Stimulated activated CD8-positive, alpha-beta memory T cell treated with anti-CD3 and anti-CD28 coated beads, Interleukin-15, amount 100 ng/mL, for 24 hours (primary cell): ENCODE results near the gene TIMP4.

ENCODE experiments used
- DNase-seq: peaks from one replicate; pipeline ENCODE4 v3.0.0-alpha.2; 2020; ENCODE audit warnings: low read depth

Gene TIMP4

DNA sequence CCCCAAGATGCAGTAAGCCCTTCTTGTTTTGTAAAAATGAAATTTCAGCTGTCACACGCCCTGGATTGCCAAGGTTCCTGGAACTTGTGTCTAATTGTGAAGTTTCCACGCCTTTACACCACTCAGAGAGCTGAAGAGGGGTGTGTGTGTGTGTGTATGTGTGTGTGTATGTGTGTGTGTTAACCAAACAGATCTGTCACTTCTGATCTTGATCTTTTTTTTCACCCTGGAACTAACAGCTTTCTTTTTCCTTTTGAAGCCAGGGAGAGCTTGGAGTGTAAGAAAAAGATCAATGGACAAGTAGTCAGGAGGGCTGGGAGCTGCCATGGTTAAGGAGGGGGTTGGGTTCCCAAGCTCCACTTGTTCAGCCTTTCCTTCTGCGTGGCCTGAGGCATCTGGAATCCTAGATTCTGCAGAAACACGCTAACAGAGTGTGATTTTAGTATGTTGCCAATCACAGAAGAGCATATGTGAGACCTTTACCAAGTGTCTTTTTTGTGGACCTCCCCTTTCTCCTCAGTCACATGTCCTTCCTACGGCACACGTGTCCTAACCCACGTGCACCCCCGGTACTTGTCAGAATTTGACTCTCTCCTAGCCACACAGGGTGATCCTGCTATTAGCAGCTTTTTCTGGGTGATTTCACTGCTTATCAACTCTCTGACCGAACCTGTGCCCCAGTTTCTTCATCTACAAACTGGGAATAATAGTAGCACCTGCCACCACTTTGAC lies 11.5 kb downstream of the TIMP4 start:
- DNase-seq: no peak

- no peak for DNase-seq
Observed at GRCh38 chr3:12143949-12144504, 14.7 kb downstream of the TIMP4 start.

DNA sequence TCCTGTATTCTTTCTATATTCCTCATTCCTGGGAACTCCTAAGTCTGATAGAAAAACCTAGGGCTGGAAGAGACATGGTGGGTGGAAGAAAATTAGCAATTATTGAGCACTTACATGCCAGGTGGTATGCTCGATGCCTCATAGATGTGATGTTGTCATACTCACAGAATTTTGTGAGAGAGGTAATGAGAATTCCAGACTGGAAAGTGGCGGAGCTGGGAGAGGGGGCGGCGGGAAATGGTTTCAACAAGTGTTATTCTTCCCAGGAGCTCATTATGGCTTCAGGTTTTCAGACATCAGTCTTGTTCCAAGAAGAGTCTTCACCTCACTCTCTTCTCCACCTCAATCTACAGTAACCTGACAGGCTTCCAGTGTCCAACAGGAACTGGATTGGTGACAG lies 16.2 kb downstream of the TIMP4 start:
- DNase-seq: no peak

DNA sequence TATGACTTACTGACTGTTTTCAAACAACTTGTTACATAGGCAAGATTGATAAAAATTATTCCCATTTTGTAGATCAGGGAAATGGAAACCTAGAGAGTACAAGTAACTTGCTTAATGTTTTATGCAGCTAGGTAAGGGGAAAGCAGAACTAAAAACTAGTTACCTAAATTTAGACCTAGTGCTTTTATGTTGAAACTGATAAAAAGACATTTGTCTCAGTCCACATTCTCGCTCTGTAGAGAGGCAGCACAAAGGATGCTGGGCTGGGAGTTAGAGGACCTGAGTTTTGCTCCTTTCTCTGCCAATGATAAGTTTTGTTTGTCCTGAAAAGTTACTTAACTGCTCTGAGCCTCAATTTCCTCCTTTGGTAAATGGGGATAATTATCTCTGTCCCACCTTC lies 17.4 kb downstream of the TIMP4 start:
- no peak for DNase-seq

DNA sequence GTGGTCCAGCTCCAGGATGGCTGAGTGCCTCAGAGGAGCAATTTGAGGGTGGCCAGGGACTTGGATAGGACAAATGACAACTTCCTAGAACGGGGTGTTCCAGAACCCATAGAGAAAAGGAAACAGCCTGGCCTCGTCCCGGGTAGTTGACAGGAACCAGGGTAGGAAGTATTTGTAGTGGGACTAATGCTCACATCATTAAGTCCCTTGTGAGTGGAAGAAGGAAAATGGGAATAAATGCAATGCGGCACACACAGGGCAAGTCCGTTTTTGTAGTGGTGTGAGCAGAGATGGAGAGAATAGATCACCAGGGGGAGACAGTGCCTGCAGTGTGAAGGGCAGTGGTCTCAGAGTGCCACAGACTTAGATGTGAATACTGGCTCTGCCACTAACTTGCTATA lies 19.6 kb downstream of the TIMP4 start:
- no peak for DNase-seq

DNA sequence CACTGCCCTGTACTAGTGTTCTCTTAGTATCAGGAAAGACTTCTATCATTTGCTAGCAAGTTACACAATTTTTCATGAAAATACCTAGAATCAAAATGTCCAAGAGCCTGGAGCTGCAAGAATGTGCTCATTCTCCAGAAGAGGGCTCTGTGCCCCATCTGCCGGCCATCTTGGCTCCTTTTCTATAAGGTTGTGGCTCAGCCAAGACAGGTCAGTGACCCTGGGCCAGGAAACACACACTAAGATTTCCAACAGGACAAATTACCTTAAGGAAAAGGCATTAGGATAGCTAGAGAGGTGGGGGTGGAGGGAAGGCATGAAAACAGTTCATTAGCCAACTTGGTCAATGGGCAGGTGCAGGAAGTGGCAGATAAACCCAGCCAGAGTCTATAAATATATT lies 20.7 kb downstream of the TIMP4 start:
- DNase-seq: no peak

- DNase-seq: no peak
Observed at GRCh38 chr3:12136371-12136770, 22.3 kb downstream of the TIMP4 start.

DNA sequence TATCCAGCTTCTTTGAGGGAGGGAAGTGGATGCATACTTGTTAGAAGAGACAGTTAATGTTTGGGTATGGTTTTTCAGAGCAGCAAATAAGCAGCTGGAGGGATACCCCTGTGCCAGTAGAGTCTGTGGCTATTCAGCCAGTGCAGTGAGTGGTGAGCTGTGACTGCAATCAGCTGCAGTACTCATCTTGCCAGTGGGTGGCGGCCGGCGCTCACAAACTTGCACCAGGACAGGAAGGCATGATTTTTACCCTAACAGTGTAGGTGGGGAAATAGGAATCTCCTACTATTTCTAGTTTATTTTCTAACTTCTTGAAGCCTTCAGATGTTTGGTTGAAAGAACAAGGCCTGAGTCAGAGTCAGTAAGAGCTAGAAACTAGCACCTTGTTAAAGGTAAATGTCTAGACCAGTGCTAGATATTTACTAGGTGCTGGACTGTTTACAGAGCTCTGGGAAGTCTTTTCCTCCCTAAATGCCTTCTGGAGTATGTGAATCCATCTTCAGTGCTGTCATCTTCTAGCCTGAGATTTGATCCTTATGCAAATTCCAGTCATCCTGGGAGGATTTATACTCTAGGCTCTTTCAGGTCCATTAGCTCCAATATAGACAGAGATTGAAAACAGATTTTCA lies 23.6 kb downstream of the TIMP4 start:
- DNase-seq: peak; percentile 28

- DNase-seq: no peak
Observed at GRCh38 chr3:12132881-12133280, 25.8 kb downstream of the TIMP4 start.

DNA sequence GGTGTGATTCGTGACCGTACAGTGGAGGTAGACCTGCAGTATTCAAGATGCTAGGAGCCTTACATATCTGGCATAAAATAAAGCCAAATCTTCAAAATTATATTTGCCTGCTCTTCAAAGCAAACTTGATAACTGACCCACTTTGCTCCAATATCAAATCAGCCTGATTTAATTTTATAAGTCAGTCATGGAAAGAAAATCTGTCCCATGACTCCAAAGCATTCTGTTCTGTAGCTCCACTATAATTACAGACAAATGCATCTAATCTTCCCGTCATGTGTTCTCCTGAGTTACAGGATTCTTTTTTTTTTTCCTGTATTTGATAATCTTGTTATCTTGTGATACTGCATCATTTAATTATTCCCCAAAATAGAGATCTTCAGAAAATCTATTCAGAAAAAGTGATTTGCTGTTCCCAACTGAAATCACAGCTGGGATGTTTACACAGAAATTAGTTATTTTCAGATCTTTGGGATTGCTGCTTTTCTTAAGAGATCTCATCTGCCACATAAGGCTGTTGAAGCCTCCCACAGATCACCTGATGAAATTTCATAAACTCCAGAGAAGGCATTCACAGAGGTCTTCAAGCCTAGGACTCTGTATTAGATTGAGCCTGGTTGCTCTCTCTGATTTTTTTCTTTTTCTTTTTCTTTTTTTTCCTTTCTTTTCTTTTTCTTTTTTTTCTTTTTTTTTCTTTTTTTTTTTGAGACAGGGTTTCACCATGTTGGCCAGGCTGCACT lies 27.2 kb downstream of the TIMP4 start:
- no peak for DNase-seq

- DNase-seq: no peak
Observed at GRCh38 chr3:12127391-12127790, 31.3 kb downstream of the TIMP4 start.

GRCh38 chr3:12125772-12126171 lies 32.9 kb downstream of the TIMP4 start:
- DNase-seq: no peak

GRCh38 chr3:12121466-12121865 lies 37.2 kb downstream of the TIMP4 start:
- no peak for DNase-seq

GRCh38 chr3:12120374-12121140 lies 38.2 kb downstream of the TIMP4 start:
- DNase-seq: no peak

DNA sequence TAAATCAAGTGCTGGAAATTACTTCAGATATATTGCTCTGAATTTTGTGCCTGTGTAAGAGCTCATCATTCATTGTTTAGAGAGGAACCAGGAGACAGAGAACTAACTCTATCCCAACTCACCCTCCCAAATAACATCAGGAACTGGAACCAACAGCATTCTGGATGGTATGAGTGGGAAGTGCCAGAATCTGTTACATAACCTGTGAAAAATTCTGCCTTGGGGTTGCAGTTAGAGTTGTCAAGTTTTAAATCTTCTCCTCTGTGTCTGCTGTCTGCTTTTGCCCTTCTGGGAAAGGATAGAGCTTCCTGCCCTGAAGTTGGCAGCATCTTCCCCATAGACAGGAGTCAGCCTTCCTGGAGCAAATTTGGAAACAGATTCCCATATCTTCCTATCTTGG lies 41.2 kb downstream of the TIMP4 start:
- DNase-seq: no peak

DNA sequence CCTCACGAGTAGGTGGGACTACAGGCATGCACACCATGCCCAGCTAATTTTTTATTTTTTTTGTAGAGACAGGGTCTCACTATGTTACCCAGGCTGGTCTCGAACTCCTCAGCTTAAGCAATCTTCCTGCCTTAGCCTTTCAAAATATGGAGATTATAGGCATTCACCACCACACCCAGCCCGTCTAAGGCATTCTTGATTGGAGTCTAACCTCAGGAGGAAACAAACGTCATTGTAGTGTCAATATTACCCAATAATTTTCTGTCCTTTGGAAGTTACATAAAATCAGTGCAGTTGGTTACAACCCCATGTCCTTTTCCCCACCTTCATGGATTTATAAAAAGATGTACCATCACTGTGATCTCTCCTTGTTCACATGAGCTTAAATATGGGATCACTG lies 41.8 kb downstream of the TIMP4 start:
- no peak for DNase-seq

DNA sequence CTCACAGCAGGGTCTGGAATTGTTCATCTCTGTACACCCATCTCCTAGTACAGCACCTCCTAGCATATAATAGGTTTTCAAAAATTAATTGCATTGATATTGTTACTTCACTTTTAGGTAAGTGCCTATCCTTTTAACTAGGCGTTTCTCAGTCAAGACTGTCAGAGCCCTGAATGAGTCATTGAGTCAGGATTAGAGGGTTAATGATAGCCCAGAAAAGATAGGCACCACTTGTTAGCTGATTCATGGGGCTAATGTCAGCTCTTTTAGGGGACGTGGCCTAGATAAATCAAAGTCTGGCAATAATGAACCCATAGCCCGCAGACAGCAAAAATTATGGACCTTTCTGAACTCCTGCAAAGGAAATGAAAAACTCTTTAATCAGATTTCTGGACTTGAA lies 42.9 kb downstream of the TIMP4 start:
- DNase-seq: no peak

DNA sequence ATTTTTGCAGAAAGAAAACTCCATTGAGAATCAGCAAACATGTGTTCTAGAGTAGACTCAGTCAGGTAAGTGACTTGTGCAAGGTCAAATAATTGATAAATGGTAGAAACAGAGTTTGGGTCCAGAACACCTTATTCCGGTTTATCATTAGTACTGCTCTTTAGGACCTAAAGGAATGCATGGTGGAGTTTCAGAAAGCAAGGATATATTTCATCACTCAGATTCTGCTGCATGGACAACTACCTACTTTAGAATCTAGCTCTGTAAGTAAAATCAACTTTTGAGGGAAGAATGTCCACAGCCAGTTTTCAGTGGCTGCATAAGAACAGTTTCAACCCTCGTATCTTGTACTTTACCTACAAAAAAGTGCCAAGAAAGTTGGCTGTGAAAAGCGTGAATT lies 43.6 kb downstream of the TIMP4 start:
- DNase-seq: no peak

DNA sequence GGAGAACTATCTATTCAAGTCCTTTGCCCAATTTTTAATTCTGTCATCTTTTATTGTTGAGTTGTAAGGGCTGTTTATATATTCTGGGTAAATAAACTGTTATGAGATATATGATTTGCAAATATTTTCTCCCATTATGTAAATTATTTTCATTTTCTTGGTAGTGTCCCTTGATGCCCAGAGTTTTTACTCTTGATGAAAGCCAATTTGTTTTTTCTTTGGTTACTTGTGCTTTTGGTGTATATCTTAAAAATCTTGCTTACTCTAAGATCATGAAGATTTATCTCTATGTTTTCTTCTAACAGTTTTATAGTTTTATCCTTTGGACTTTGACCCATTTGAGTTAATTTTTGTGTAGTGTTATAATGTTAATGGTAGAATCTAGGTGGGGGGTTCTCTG lies 44.5 kb downstream of the TIMP4 start:
- no peak for DNase-seq

DNA sequence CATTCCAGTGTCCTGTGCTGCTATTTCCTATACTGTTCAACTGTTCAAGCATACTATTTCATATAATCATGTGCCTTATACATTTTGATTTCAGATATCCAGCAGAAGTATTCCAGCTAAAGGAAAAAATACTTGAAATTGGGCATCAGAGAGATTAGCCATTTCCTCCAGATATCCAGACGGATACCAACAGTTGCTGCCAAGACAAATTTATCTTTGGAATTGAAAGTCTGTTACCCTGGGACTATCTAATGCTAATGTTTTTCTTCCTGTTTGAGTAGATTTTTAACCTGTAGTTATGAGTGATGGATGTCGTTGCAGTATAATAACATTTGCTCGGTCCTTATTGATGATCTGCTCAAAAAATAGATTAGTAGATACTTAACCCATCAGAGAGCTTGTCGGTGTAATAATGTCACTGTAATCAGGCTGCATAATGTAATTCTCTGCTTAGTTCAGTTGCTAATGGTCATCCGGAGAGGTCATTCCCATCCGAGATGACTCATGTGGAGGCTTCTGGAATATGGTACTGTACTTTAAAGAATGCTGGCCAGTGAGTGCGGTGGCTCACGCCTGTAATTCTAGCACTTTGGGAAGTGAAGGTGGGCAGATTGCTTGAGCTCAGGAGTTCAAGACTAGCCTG lies 51.5 kb downstream of the TIMP4 start:
- no peak for DNase-seq
